HG02763 (cell line): ENCODE measurements around the gene RAC3.

Source experiments
- ATAC-seq: cut with Tn5 transposase; IDR thresholded peaks from one replicate; pipeline ENCODE4 v1.9.1; 2021; ENCODE audit warnings: mild to moderate bottlenecking, moderate library complexity; ENCODE audit not compliant: unreplicated experiment

RAC3 gene

GRCh38 chr17:82011617-82012187 lies 19.8 kb upstream of the RAC3 start:
- no peak for ATAC-seq

DNA sequence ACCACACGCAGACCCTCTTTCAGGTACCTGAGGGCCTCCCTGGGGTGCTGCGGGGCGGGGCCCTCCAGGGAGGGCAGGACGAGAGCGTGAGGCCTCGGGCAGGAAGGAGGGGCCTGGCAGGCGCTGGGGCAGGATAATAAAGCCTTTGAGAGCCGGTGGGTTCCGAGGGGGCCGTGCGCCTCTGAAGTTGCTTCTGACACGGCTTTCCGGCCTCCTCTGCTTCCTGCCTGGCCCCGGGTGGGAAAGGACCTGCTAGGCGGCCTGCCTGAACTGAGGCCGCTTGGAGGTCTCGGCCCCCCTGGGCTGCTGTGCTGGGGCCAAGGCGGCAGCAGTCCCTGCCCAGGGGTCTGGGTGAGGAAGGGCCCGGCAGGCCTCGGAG lies 19.2 kb upstream of the RAC3 start:
- ATAC-seq, result no peak

- no peak for ATAC-seq
These were observed 18.7 kb upstream of the RAC3 start for GRCh38 chr17:82012640-82013295.

GRCh38 chr17:82013341-82013740 lies 18.1 kb upstream of the RAC3 start:
- ATAC-seq, result no peak

DNA sequence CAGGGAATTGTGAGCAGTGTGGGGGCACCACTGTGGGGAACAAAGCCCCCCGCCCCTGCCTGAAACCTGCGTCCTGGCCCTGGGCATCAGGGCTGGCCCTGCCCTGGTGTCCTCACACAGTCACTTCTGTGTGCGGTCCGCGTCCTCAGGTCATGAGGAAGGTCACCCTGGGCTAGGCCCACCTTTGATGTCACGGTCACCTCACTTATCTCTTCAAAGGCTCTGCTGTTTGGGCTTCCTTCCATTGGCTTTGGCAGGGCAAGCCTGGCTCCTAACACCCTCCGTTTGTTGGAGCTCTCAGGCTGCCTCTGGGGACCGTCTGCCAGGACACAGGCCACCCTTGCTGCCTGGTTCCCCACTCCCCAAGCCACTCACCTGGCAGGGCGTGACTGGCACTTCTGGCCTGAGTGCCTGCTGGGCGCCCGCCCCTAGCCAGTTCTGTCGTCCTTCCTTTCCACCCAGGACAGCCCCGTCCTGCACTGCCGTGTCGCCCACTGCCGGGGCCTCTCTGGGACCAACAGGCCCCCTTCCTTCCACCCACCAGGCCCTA lies 17.6 kb upstream of the RAC3 start:
- ATAC-seq, result no peak

GRCh38 chr17:82014432-82014831 lies 17.0 kb upstream of the RAC3 start:
- ATAC-seq, result no peak

DNA sequence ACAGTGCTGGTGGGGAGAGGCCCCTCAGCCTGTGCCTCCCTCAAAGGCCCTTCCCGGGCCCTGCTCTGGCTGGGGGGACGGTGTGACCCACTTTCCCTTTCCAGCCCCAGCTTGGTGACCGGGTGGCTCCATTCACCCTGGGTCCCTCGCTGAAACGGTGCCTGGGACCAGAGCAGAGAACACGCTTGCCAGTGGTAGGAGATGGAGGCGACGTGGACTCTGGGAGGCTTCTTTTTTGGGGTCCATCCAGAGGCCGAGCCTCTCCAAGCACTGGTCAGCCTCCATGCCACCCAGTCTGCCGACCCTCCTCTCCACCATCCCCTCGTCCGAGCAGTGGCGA lies 16.5 kb upstream of the RAC3 start:
- no peak for ATAC-seq

DNA sequence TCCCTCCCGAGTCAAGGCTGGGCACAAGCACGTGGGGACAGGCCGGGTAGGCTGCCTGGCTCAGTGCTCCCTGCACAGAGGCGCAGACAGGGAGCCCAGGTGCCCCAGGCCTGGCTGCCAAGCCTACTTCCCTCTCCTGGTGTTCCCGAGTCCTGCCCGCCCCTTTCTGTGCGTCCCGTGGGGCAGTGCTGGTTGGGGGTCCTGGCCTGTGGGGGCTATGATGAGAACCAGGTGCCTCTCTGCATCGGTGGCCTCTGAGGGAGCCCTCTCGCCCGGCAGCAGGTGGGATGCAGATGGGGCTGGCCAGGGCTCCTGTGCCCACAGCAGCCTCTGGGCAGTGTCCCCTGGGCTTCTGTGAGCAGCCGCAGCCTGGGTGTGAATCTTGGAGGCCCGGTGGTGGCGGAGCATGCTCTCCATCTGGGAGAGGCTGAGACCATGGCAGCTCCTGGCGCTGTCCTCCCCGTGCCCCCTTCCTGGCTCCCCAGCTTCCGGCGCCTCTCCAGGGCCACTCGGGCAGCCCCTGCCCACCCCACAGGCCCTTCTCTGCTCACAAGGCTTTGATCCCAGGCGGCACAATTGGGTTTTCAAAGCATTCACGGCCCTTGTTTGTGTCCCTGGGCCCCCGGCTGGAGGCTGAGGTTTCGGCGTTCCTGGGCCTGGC lies 16.0 kb upstream of the RAC3 start:
- ATAC-seq, result no peak

DNA sequence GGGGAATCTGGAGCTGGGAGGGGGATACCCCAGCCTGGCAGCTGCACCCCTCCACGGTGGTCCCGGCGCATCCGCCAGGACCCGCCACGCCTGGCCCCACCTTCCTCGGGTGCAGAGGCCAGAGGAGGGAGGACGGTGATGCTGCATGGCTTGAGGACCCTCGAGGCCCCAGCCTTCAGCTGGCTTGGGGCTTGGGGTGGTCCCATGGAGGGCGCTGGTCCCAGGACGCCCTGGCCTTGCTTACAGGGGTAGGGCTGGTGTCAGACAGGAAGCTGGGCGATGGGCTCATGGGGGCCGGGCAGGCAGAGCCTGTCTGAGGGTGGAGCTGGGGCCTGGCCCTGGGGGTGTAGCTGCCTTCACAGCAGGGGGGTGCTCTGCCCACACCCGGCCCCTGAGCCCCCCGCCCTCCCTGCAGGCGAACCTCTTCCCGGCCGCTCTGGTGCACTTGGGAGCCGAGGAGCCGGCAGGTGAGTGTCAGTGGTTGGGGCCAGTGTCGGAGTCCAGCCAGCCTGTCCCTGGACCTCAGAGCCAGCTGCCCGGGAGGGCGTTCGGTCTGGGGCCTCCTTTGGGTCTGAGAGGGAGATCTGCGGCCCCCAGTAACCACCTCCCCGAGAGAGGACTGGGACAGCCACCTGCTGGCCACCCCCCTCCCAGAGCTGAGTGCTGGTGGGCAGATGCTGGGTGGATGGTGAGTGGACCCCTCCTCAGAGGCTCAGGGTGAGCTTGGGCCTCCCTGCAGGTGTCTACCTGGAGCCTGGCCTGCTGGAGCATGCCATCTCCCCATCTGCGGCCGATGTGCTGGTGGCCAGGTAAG lies 15.2 kb upstream of the RAC3 start:
- no peak for ATAC-seq

- ATAC-seq, result no peak
These were observed 14.5 kb upstream of the RAC3 start for GRCh38 chr17:82016875-82017459.

DNA sequence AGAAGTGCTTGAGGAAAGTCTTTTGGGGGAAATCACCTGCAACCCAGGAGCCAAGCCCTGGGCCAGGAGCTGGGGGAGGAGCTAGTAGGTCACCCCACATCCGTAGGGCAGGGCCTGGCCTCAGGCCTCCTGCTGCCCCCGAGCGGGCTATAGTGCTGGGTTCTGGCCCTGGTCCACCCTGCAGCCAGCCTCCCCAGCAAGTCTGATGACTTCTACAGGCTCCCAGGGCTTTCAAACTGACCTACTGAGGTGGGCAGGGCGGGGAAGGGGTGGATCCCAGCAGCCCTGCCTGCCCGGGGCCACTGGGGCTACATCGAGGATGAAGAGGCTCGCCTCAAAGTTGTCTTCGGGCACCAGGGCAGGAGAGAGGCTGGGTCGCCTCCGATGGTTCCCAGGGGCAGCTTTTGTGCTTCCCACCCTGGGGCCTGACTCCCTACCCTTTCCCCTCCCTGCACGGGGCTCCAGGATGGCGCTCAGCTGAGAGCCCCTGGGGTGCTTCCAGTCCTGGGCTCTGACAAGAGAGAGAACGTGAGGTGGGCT lies 13.8 kb upstream of the RAC3 start:
- no peak for ATAC-seq

GRCh38 chr17:82018152-82018988 lies 13.1 kb upstream of the RAC3 start:
- no peak for ATAC-seq

- ATAC-seq, result no peak
These were observed 12.3 kb upstream of the RAC3 start for GRCh38 chr17:82018989-82019689.

- no peak for ATAC-seq
These were observed 11.5 kb upstream of the RAC3 start for GRCh38 chr17:82019690-82020571.

GRCh38 chr17:82020572-82021106 lies 10.8 kb upstream of the RAC3 start:
- ATAC-seq, result no peak

DNA sequence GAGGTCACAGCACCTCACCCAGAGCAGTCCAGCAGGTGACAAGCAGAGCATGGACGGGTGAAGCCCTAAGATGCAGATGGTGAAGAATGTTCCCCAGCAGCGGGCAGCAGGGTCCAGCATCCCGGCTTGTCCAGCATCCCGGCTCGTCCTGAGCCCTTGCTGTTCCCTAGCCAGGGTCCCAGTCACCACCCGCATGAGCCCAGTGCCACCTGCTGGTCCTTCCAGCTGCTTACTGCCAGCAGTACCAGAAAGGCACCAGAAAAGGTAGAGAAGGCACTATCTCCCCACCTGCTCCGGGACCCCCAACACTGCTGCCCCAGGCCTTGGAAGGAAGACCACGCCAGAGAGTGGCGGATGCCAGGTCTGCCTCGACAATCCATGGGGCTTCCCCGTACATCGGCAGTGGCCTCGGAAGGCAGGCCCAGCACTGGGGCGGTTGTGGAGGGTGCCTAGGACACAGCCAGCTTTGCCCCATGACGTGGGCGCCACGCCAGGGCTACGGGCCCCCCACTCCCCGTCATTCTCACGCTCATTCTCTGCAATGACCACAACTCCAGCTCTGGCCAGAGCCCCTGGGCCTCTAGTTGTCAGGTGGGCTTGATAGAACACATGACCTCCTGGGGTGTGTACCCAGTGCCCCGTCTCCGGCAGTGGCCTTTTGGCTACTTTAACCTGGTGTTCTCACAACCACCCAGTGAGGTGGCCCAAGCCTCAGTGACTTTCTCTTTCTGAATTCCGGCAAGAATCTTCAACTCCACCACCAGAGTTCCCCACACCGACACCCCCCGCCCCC lies 10.2 kb upstream of the RAC3 start:
- no peak for ATAC-seq

GRCh38 chr17:82021900-82022309 lies 9.6 kb upstream of the RAC3 start:
- ATAC-seq, result no peak
